SK-N-SH (cell line): ENCODE measurements around the gene OR2T10. TPM values are rescaled to one million over a fixed set of nuclear protein-coding genes. Genes with fewer than 3 reads are reported as not detected.

Experiments
- CTCF ChIA-PET: fragments of 300-600, 350-600 bp; formaldehyde crosslinking; extraction: SDS; loops from one replicate; lab custom pipeline; 2021; lab: Yijun Ruan, JAX
- POLR2A ChIA-PET: fragments of 350-600 bp; sonication (Branson Sonifier 250); formaldehyde crosslinking; extraction: SDS; loops from one replicate; lab custom pipeline; 2020; ENCODE audit warnings: antibody characterized with exemption, inconsistent platforms; lab: Yijun Ruan, JAX
- DNase-seq: peaks from one replicate; pipeline ENCODE4 v3.0.0; 2012
- H2AFZ ChIP-seq: fragments of 200-600 bp; sonication (generic); 2 replicates; pipeline ENCODE4 v1.8.1; 2016; ENCODE audit warnings: antibody characterized with exemption, mild to moderate bottlenecking, low read depth
- H3F3A ChIP-seq: fragments of 200-600 bp; sonication (generic); replicated peaks from 2 replicates; pipeline ENCODE3; 2016; ENCODE audit warnings: antibody characterized with exemption, mild to moderate bottlenecking; ENCODE audit not compliant: insufficient read depth
- H3K27ac ChIP-seq, 2 experiments: fragments of 200-500 bp in 1 of 2; fragments of 200-600 bp in 1 of 2; sonication (Bioruptor generic) in 1 of 2; sonication (generic), shearing (Covaris generic) in 1 of 2; 2 replicates each; pipeline versions ENCODE4 v1.5.1 to v1.6.1; 2014 to 2016; ENCODE audit warnings: low read depth in 2 of 2, inconsistent platforms in 1 of 2, low read length in 1 of 2, mild to moderate bottlenecking in 1 of 2, mixed read lengths in 1 of 2
- H3K27me3 ChIP-seq: fragments of 200-600 bp; sonication (generic), shearing (Covaris generic); 2 replicates; pipeline ENCODE4 v1.6.1; 2016; ENCODE audit warnings: mixed run types; ENCODE audit not compliant: insufficient read depth
- H3K36me3 ChIP-seq, 2 experiments: fragments of 200-500 bp in 1 of 2; fragments of 200-600 bp in 1 of 2; sonication (Bioruptor generic) in 1 of 2; sonication (generic) in 1 of 2; replicated peaks in 1 of 2; 2 replicates each; pipeline versions ENCODE3 to v1.5.1; 2014 to 2016; ENCODE audit warnings: low read length in 1 of 2, mild to moderate bottlenecking in 1 of 2; ENCODE audit not compliant: insufficient read depth in 2 of 2, control insufficient read depth in 1 of 2
- H3K4me1 ChIP-seq, 2 experiments: fragments of 200-500 bp in 1 of 2; fragments of 200-600 bp in 1 of 2; sonication (Bioruptor generic) in 1 of 2; sonication (generic), shearing (Covaris generic) in 1 of 2; 2 replicates each; pipeline versions ENCODE4 v1.5.1 to v1.6.1; 2014 to 2016; ENCODE audit warnings: low read depth in 1 of 2, low read length in 1 of 2, mixed run types in 1 of 2; ENCODE audit not compliant: insufficient read depth in 2 of 2, control insufficient read depth in 1 of 2
- H3K4me2 ChIP-seq: fragments of 200-600 bp; sonication (generic), shearing (Covaris generic); 2 replicates; pipeline ENCODE4 v1.6.1; 2017; ENCODE audit warnings: mixed run types
- H3K4me3 ChIP-seq, 2 experiments: fragments of 200-500 bp in 1 of 2; fragments of 200-600 bp in 1 of 2; sonication (Bioruptor generic) in 1 of 2; sonication (generic), shearing (Covaris generic) in 1 of 2; 2 replicates each; pipeline versions ENCODE4 v1.5.1 to v1.8.1; 2014 to 2016; ENCODE audit warnings: low read depth in 2 of 2, inconsistent platforms in 1 of 2, low read length in 1 of 2, mild to moderate bottlenecking in 1 of 2, mixed read lengths in 1 of 2, moderate library complexity in 1 of 2
- H3K79me2 ChIP-seq: fragments of 200-600 bp; sonication (generic); 2 replicates; pipeline ENCODE4 v1.8.1; 2017; ENCODE audit warnings: mild to moderate bottlenecking; ENCODE audit not compliant: insufficient read depth
- H3K9ac ChIP-seq: fragments of 200-600 bp; sonication (generic); 2 replicates; pipeline ENCODE4 v1.6.1; 2017; ENCODE audit warnings: mixed run types
- H3K9me2 ChIP-seq: fragments of 200-600 bp; sonication (generic); 2 replicates; pipeline ENCODE4 v1.6.1; 2017; ENCODE audit warnings: mixed run types
- H3K9me3 ChIP-seq: fragments of 200-600 bp; sonication (generic); 2 replicates; pipeline ENCODE4 v1.6.1; 2017; ENCODE audit warnings: mixed run types, mild to moderate bottlenecking, moderate library complexity
- H4K20me1 ChIP-seq: fragments of 200-600 bp; sonication (generic); 2 replicates; pipeline ENCODE4 v1.6.1; 2017; ENCODE audit warnings: mild to moderate bottlenecking, mixed run types; ENCODE audit not compliant: insufficient read depth
- CHD2 ChIP-seq: fragments of 150-350 bp; IDR thresholded peaks from 2 replicates; pipeline ENCODE4 v1.6.1; 2018; ENCODE audit warnings: low read length; ENCODE audit not compliant: partially characterized antibody
- ELF1 ChIP-seq: IDR thresholded peaks from 2 replicates; pipeline ENCODE4 v1.4.0; 2012
- EZH2phosphoT487 ChIP-seq: fragments of 200-600 bp; sonication (generic); IDR thresholded peaks from 2 replicates; pipeline ENCODE4 v1.6.1; 2017; ENCODE audit warnings: low read depth, mixed run types, mild to moderate bottlenecking, antibody characterized with exemption, moderate library complexity, borderline replicate concordance
- FOSL2 ChIP-seq: IDR thresholded peaks from 2 replicates; pipeline ENCODE4 v1.4.0; 2012; ENCODE audit warnings: low read depth, mild to moderate bottlenecking, moderate library complexity, borderline replicate concordance
- GABPA ChIP-seq: IDR thresholded peaks from 2 replicates; pipeline ENCODE4 v1.4.0; 2012; ENCODE audit warnings: low read depth, mild to moderate bottlenecking
- GATA2 ChIP-seq: sonication (generic); formaldehyde crosslinking; IDR thresholded peaks from 2 replicates; pipeline ENCODE4 v1.5.0; 2020; ENCODE audit warnings: mild to moderate bottlenecking, missing genetic modification reagents
- JUND ChIP-seq: IDR thresholded peaks from 2 replicates; pipeline ENCODE4 v1.4.0; 2012
- MAX ChIP-seq: IDR thresholded peaks from 2 replicates; pipeline ENCODE4 v1.4.0; 2012; ENCODE audit warnings: low read depth
- MEF2A ChIP-seq: IDR thresholded peaks from 2 replicates; pipeline ENCODE4 v1.4.0; 2012; ENCODE audit warnings: low read depth, borderline replicate concordance
- NFIC ChIP-seq: IDR thresholded peaks from 2 replicates; pipeline ENCODE4 v1.4.0; 2012; ENCODE audit warnings: borderline replicate concordance
- REST ChIP-seq: IDR thresholded peaks from 2 replicates; pipeline ENCODE4 v1.6.1; 2012; ENCODE audit warnings: mild to moderate bottlenecking, low read depth, low read length, moderate library complexity
- RFX5 ChIP-seq: IDR thresholded peaks from 2 replicates; pipeline ENCODE4 v1.6.1; 2012; ENCODE audit warnings: mild to moderate bottlenecking, improper control_type of control experiment, low read length
- SMC3 ChIP-seq: IDR thresholded peaks from 2 replicates; pipeline ENCODE4 v1.6.1; 2012; ENCODE audit warnings: low read depth, low read length, improper control_type of control experiment
- TAF1 ChIP-seq: IDR thresholded peaks from 2 replicates; pipeline ENCODE4 v1.6.1; 2012; ENCODE audit warnings: low read depth, mild to moderate bottlenecking, low read length, moderate library complexity, borderline replicate concordance
- TEAD4 ChIP-seq: IDR thresholded peaks from 2 replicates; pipeline ENCODE4 v1.4.0; 2012; ENCODE audit warnings: mild to moderate bottlenecking, borderline replicate concordance; ENCODE audit not compliant: insufficient read depth
- USF2 ChIP-seq: fragments of 150-350 bp; IDR thresholded peaks from 2 replicates; pipeline ENCODE4 v1.6.1; 2017; ENCODE audit warnings: antibody characterized with exemption, low read length, low read depth, borderline replicate concordance
- YY1 ChIP-seq: IDR thresholded peaks from 2 replicates; pipeline ENCODE4 v1.4.0; 2012; ENCODE audit warnings: low read depth, mild to moderate bottlenecking
- WGBS: methylation state at CpG from one replicate; pipeline ENCODE4 v1.1.6; 2017; ENCODE audit warnings: low lambda C conversion rate; 5-methylcytosine and 5-hydroxymethylcytosine counted together
- polyA plus RNA-seq, 3 experiments: library from polyadenylated mRNA; depleted of rRNA; stranded (reverse); fragments of >200 nt; gene quantifications; 2 replicates each; pipeline ENCODE4 v1.2.3, GENCODE V29; 2012
- TF ChIP-seq, protein P1 (sequence below): IDR thresholded peaks from 2 replicates; pipeline ENCODE4 v1.4.0; 2012; ENCODE audit warnings: low read depth, borderline replicate concordance
- TF ChIP-seq, protein P2 (sequence below): IDR thresholded peaks from 2 replicates; pipeline ENCODE4; 2012

Gene OR2T10
- polyA plus RNA-seq, 1 of the 3 experiments (the other 2 are of a cell fraction) = not detected

GRCh38 chr1:248625971-248626370 lies 28.5 kb upstream of the OR2T10 start:
- Histone ChIP-seq H3K27ac (no peak overlapping the region), H3K9me3 (no peaks in the 10 kb centered on the region), H3K4me1 (no peaks in the 10 kb centered on the region), H3K9me2 (no peaks in the 10 kb centered on the region), H3K4me3 (no peak overlapping the region), H3K27me3 (peaks cover 4% of the 10 kb centered on the region; the same call in 1 of the 2 replicates), H3K36me3 (no peaks in the 10 kb centered on the region), H3K4me2 (no peak overlapping the region), H3F3A (no peaks in the 10 kb centered on the region), H2AFZ (no peak overlapping the region), H3K9ac (no peak overlapping the region), H3K79me2 (no peaks in the 10 kb centered on the region), H4K20me1 (no peaks in the 10 kb centered on the region)
- POLR2A ChIA-PET = no interaction called here
- CTCF ChIA-PET = interaction anchor here (9.2 kb wide), 1 partner anchor 182 kb away, joined by 122 read pairs; no protein-coding TSS in a partner anchor
- 6% methylated on average over 5 of the region's 5 CpGs for WGBS
- no peak for DNase-seq
- TF ChIP-seq, protein P1, sequence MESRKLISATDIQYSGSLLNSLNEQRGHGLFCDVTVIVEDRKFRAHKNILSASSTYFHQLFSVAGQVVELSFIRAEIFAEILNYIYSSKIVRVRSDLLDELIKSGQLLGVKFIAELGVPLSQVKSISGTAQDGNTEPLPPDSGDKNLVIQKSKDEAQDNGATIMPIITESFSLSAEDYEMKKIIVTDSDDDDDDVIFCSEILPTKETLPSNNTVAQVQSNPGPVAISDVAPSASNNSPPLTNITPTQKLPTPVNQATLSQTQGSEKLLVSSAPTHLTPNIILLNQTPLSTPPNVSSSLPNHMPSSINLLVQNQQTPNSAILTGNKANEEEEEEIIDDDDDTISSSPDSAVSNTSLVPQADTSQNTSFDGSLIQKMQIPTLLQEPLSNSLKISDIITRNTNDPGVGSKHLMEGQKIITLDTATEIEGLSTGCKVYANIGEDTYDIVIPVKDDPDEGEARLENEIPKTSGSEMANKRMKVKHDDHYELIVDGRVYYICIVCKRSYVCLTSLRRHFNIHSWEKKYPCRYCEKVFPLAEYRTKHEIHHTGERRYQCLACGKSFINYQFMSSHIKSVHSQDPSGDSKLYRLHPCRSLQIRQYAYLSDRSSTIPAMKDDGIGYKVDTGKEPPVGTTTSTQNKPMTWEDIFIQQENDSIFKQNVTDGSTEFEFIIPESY = no peak
- TF ChIP-seq TAF1 (no peak), YY1 (no peak), JUND (no peak), CHD2 (no peak), MEF2A (no peak), RFX5 (no peak), ELF1 (no peak), USF2 (no peak)

DNA sequence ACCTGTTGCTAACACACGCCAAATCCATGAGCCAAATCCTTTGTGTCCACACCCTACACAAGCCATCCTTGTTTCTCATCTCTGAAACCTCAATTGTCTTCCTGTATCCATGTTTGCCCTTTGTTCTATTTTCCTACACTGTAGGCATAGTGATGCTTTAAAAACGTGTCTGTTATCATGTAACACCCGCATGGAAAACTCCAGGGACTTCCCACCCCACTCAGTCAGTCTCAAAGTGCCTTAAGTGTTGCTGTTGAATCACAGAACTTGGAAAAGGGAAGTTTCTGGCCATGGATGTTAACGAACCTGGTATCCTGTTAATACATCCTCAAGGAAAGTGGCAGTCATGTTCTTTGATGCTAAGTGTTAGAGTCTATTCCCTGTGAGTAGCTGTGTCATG lies 27.7 kb upstream of the OR2T10 start:
- Histone ChIP-seq H3K9me3 (no peaks in the 10 kb centered on the region), H3K9ac (no peak overlapping the region), H4K20me1 (no peaks in the 10 kb centered on the region), H3K27me3 (peaks cover 4% of the 10 kb centered on the region; the same call in 1 of the 2 replicates), H3F3A (no peaks in the 10 kb centered on the region), H2AFZ (no peak overlapping the region), H3K9me2 (no peaks in the 10 kb centered on the region), H3K4me3 (no peak overlapping the region), H3K4me1 (no peaks in the 10 kb centered on the region), H3K36me3 (no peaks in the 10 kb centered on the region), H3K27ac (no peak overlapping the region), H3K4me2 (no peak overlapping the region), H3K79me2 (no peaks in the 10 kb centered on the region)
- CTCF ChIA-PET = interaction anchor here (9.2 kb wide), 1 partner anchor 183 kb away, joined by 122 read pairs; no protein-coding TSS in a partner anchor
- WGBS = 5% methylated on average over 4 of the region's 4 CpGs
- no peak for DNase-seq
- TF ChIP-seq USF2 = no peak
- TF ChIP-seq NFIC = no peak
- no peak for TF ChIP-seq JUND
- no peak for TF ChIP-seq TEAD4
- no peak for TF ChIP-seq REST
- TF ChIP-seq, protein P2, sequence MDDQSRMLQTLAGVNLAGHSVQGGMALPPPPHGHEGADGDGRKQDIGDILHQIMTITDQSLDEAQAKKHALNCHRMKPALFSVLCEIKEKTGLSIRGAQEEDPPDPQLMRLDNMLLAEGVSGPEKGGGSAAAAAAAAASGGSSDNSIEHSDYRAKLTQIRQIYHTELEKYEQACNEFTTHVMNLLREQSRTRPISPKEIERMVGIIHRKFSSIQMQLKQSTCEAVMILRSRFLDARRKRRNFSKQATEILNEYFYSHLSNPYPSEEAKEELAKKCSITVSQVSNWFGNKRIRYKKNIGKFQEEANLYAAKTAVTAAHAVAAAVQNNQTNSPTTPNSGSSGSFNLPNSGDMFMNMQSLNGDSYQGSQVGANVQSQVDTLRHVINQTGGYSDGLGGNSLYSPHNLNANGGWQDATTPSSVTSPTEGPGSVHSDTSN = no peak
- TF ChIP-seq EZH2phosphoT487 = no peak
- no peak for TF ChIP-seq FOSL2
- TF ChIP-seq GATA2 (CRISPR knock-in tag) = no peak
- TF ChIP-seq MAX = no peak
- TF ChIP-seq SMC3 = no peak
- no peak for TF ChIP-seq GABPA
- POLR2A ChIA-PET = no interaction called here
